Osteoblast (primary cell): ENCODE measurements around the gene LPXN. TPM values are rescaled to one million over a fixed set of nuclear protein-coding genes. Genes with fewer than 3 reads are reported as not detected.

Experiments used
- DNase-seq: peaks from one replicate; pipeline ENCODE4 v3.0.0; 2011; ENCODE audit warnings: low spot score, mixed read lengths; ENCODE audit not compliant: insufficient read length; ENCODE audit errors: missing footprints
- H2AFZ ChIP-seq: 2 replicates; pipeline ENCODE4 v1.6.0; 2011; ENCODE audit warnings: mild to moderate bottlenecking, low read length
- H3K27ac ChIP-seq: 2 replicates; pipeline ENCODE4 v1.5.1; 2011; ENCODE audit warnings: mild to moderate bottlenecking, low read depth, low read length, moderate library complexity
- H3K27me3 ChIP-seq: 2 replicates; pipeline ENCODE4 v1.6.0; 2012; ENCODE audit warnings: mild to moderate bottlenecking, control low read depth, inconsistent platforms, low read length, moderate library complexity; ENCODE audit not compliant: insufficient read depth
- H3K36me3 ChIP-seq: 2 replicates; pipeline ENCODE4 v1.5.1; 2011; ENCODE audit warnings: mild to moderate bottlenecking, low read length, control low read depth, moderate library complexity; ENCODE audit not compliant: insufficient read depth
- H3K4me1 ChIP-seq: 2 replicates; pipeline ENCODE4 v1.5.1; 2011; ENCODE audit warnings: mild to moderate bottlenecking, low read length, control low read depth, moderate library complexity; ENCODE audit not compliant: insufficient read depth
- H3K4me2 ChIP-seq: 2 replicates; pipeline ENCODE4 v1.6.0; 2011; ENCODE audit warnings: mild to moderate bottlenecking, low read length; ENCODE audit not compliant: insufficient read depth
- H3K4me3 ChIP-seq: fragments of 200-600 bp; sonication (generic); 3 replicates; pipeline ENCODE4 v1.5.1; 2012; ENCODE audit warnings: mild to moderate bottlenecking, low read length, inconsistent platforms; ENCODE audit not compliant: insufficient read depth
- H3K79me2 ChIP-seq: 2 replicates; pipeline ENCODE4 v1.6.0; 2012; ENCODE audit warnings: mild to moderate bottlenecking, low read length, control low read depth, inconsistent platforms; ENCODE audit not compliant: insufficient read depth
- H3K9me3 ChIP-seq: 2 replicates; pipeline ENCODE4 v1.5.1; 2011; ENCODE audit warnings: low read depth, low read length, control low read depth
- H4K20me1 ChIP-seq: 2 replicates; pipeline ENCODE4 v1.6.0; 2012; ENCODE audit warnings: mild to moderate bottlenecking, low read length, control low read depth; ENCODE audit not compliant: insufficient read depth
- CTCF ChIP-seq: IDR thresholded peaks from 2 replicates; pipeline ENCODE4 v1.5.1; 2011; ENCODE audit warnings: mild to moderate bottlenecking, low read depth, low read length, moderate library complexity; ENCODE audit errors: extremely low read depth
- total RNA-seq: library from RNA; depleted of rRNA; stranded (reverse); fragments of >200 nt; gene quantifications from 2 replicates; pipeline ENCODE4 v1.2.3, GENCODE V29; 2012

Gene LPXN
- total RNA-seq, 1 donor: 14.5 TPM

GRCh38 chr11:58526721-58527120 is 48.9 kb downstream of the LPXN start:
- DNase-seq: peak; percentile 39
- Histone ChIP-seq H3K4me3 (no peak overlapping the region), H4K20me1 (no peaks in the 10 kb centered on the region), H3K27me3 (no peaks in the 10 kb centered on the region), H3K9me3 (no peaks in the 10 kb centered on the region), H3K4me1 (peaks cover 4% of the 10 kb centered on the region), H3K36me3 (peaks cover 11% of the 10 kb centered on the region), H3K79me2 (no peaks in the 10 kb centered on the region), H2AFZ (no peak overlapping the region), H3K4me2 (no peak overlapping the region), H3K27ac (no peak overlapping the region)
- no peak for TF ChIP-seq CTCF

- Histone ChIP-seq H3K4me2 (peak overlapping the region; percentile 53), H4K20me1 (no peaks in the 10 kb centered on the region), H3K36me3 (peaks cover 11% of the 10 kb centered on the region), H3K27ac (no peak overlapping the region), H3K9me3 (no peaks in the 10 kb centered on the region), H3K27me3 (no peaks in the 10 kb centered on the region), H3K4me3 (no peak overlapping the region), H3K4me1 (peaks cover 4% of the 10 kb centered on the region), H3K79me2 (no peaks in the 10 kb centered on the region), H2AFZ (no peak overlapping the region)
- no peak for TF ChIP-seq CTCF
- no peak for DNase-seq
Observed at GRCh38 chr11:58525037-58525614, 50.5 kb downstream of the LPXN start.

GRCh38 chr11:58524232-58525036 is 51.2 kb downstream of the LPXN start:
- no peaks in the 10 kb centered on the region for H3K9me3 ChIP-seq
- peak overlapping the region; percentile 53 for H3K4me2 ChIP-seq
- peak overlapping the region; percentile 16 for H3K4me3 ChIP-seq
- TF ChIP-seq CTCF: peak; percentile 72
- H3K27ac ChIP-seq: no peak overlapping the region
- H4K20me1 ChIP-seq: no peaks in the 10 kb centered on the region
- no peaks in the 10 kb centered on the region for H3K79me2 ChIP-seq
- H3K4me1 ChIP-seq: peaks cover 4% of the 10 kb centered on the region
- H2AFZ ChIP-seq: peak overlapping the region; percentile 1
- peak; percentile 88 for DNase-seq
- H3K27me3 ChIP-seq: no peaks in the 10 kb centered on the region
- peaks cover 11% of the 10 kb centered on the region for H3K36me3 ChIP-seq

DNA sequence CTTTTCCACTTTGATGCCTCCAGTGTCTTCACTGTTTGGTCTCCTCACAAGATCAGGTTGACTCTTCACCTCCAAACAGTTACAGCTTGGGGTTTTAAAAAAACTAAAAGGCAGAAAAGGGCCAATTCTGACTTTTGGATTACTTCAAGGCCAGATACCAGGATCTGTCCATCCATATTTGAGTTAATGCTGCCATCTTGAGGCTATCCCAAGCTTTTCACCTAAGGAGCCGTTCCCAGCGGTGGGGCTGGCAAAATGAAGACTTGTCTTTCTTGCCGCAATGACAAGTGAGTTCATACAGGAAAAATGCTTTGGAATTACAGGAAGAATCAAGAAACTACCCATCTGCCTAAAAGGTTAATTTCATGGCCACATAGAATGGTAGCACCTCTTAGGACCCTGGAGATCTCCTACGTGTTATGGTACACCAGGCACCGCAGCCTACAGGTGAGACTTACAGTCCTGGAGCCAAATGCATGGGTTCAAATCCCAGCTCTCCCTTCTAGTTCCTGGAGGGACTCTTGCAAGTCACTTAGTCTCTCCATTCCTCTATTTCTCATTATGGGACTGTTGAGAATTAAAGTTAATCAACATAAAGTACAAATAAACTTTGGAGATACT is 61.8 kb downstream of the LPXN start:
- H2AFZ ChIP-seq: no peak overlapping the region
- DNase-seq: peak; percentile 70
- H3K27ac ChIP-seq: no peak overlapping the region
- no peaks in the 10 kb centered on the region for H3K4me1 ChIP-seq
- H3K9me3 ChIP-seq: no peaks in the 10 kb centered on the region
- no peaks in the 10 kb centered on the region for H3K27me3 ChIP-seq
- no peaks in the 10 kb centered on the region for H4K20me1 ChIP-seq
- H3K4me3 ChIP-seq: no peak overlapping the region
- H3K4me2 ChIP-seq: peak overlapping the region; percentile 32
- H3K36me3 ChIP-seq: no peaks in the 10 kb centered on the region
- H3K79me2 ChIP-seq: no peaks in the 10 kb centered on the region
- TF ChIP-seq CTCF: peak; percentile 81
